ENCODE results near the gene RPUSD1. TPM values are rescaled to one million over a fixed set of nuclear protein-coding genes. Genes with fewer than 3 reads are reported as not detected.

Gene RPUSD1
- total and polyA plus RNA-seq, 2 donors (not counting 1 experiment from before 2014, with no cell fraction given), result 34.7 to 46.1 TPM

- POLR2A ChIA-PET, result no interaction called here
- H3K4me2 ChIP-seq (replicated peaks; ENCODE audit: low read depth, low read length, poor library complexity, severe bottlenecking), result no peak overlapping the region
- H3K27me3 Mint-ChIP-seq, result peaks cover 3% of the 10 kb centered on the region
Measured at GRCh38 chr16:763369-764183, 24.6 kb downstream of the RPUSD1 start.

More at GRCh38 chr16:763369-764183, 24.6 kb downstream of the RPUSD1 start:
- Histone ChIP-seq H3K9ac (ENCODE audit: low read length) (no peak overlapping the region), H2AFZ (ENCODE audit: insufficient read depth, low read depth, low read length, poor library complexity, severe bottlenecking) (no peak overlapping the region), H3K27ac (ENCODE audit: low read length in 2 of 2) (no peak overlapping the region), H3K36me3 (replicated peaks in 1 of 2; ENCODE audit: control extremely low read depth in 1 of 2, control insufficient read depth in 1 of 2, extremely low read depth in 1 of 2, insufficient read depth in 2 of 2, low read length in 1 of 2) (no peaks in the 10 kb centered on the region), H3K4me3 (ENCODE audit: control extremely low read depth in 1 of 5, extremely low read depth in 1 of 5, insufficient read depth in 1 of 5, low read depth in 2 of 5, low read length in 4 of 5) (no peak overlapping the region), H3K4me1 (ENCODE audit: control insufficient read depth in 2 of 2, insufficient read depth in 2 of 2, low read length in 2 of 2) (no peaks in the 10 kb centered on the region), H3K9me3 (ENCODE audit: control extremely low read depth in 1 of 3, control insufficient read depth in 2 of 3, insufficient read depth in 1 of 3, low read length in 2 of 3) (no peaks in the 10 kb centered on the region), H3K27me3 (replicated peaks in 1 of 4; ENCODE audit: control extremely low read depth in 1 of 4, control insufficient read depth in 3 of 4, insufficient read depth in 4 of 4, low read length in 3 of 4) (no peaks in the 10 kb centered on the region), H3K79me2 (ENCODE audit: control insufficient read depth, insufficient read depth, low read length) (no peaks in the 10 kb centered on the region), H4K20me1 (ENCODE audit: control insufficient read depth, insufficient read depth, low read length, poor library complexity, severe bottlenecking) (no peaks in the 10 kb centered on the region)
- CTCF ChIA-PET, result interaction anchor here (0.5 kb wide), 1 partner anchor 14 kb away, joined by 3 read pairs; no protein-coding TSS in a partner anchor
- H3K4me1 Mint-ChIP-seq, result no peaks in the 10 kb centered on the region
- intact Hi-C loops (cut with micrococcal nuclease), result no loop called here
- no peak for ATAC-seq (ENCODE audit: low read depth)
- TF ChIP-seq CTCF (IDR thresholded peaks at IDR 0.05) (no peak), EZH2 (IDR thresholded peaks at IDR 0.05; ENCODE audit: borderline replicate concordance, insufficient read depth, low read depth, low read length, poor library complexity, severe bottlenecking) (no peak)
- H3K4me3 Mint-ChIP-seq, result no peak overlapping the region
- DNase-seq, result no peak
- H3K9me3 Mint-ChIP-seq (ENCODE audit: insufficient read depth), result no peaks in the 10 kb centered on the region
- WGBS (ENCODE audit: insufficient coverage), result 92% methylated on average over 17 of the region's 21 CpGs
- H3K27ac Mint-ChIP-seq, result no peak overlapping the region
